ENCODE data around the gene BLOC1S1. TPM values are rescaled to one million over a fixed set of nuclear protein-coding genes. Genes with fewer than 3 reads are reported as not detected.
"Not testable (repeated sequence)": the region's sequence is repeated elsewhere in the genome, so short reads cannot be mapped to it uniquely, and the experiment has no call there.

The BLOC1S1 gene
- total RNA-seq, 1 donor from 2014 or later = 65.3 TPM

GRCh38 chr12:55744340-55745030 is 28.6 kb downstream of the BLOC1S1 start:
- no peak for DNase-seq (ENCODE audit: low read depth in 2 of 2)

- DNase-seq (ENCODE audit: low read depth in 2 of 2) = no peak
Observed at GRCh38 chr12:55745361-55746173, 29.7 kb downstream of the BLOC1S1 start.

- no peak for DNase-seq (ENCODE audit: low read depth in 2 of 2)
Observed at GRCh38 chr12:55746174-55746912, 30.5 kb downstream of the BLOC1S1 start.

GRCh38 chr12:55746913-55747231 is 31.0 kb downstream of the BLOC1S1 start:
- DNase-seq (ENCODE audit: low read depth in 2 of 2) = no peak

- no peak for DNase-seq (ENCODE audit: low read depth in 2 of 2)
Observed at GRCh38 chr12:55748230-55748993, 32.6 kb downstream of the BLOC1S1 start.

- peak in 1 of 2 donors; percentile 15 for DNase-seq (ENCODE audit: low read depth in 2 of 2)
Observed at GRCh38 chr12:55755246-55755645, 39.4 kb downstream of the BLOC1S1 start.

- DNase-seq (ENCODE audit: low read depth in 2 of 2) = no peak
Observed at GRCh38 chr12:55757701-55758100, 41.9 kb downstream of the BLOC1S1 start.

- DNase-seq (ENCODE audit: low read depth in 2 of 2) = not testable (repeated sequence)
Observed at GRCh38 chr12:55758575-55758974, 42.7 kb downstream of the BLOC1S1 start.

GRCh38 chr12:55760663-55761062 is 44.8 kb downstream of the BLOC1S1 start:
- no peak for DNase-seq (ENCODE audit: low read depth in 2 of 2)

- no peak for DNase-seq (ENCODE audit: low read depth in 2 of 2)
Observed at GRCh38 chr12:55762646-55763045, 46.8 kb downstream of the BLOC1S1 start.

- no peak for DNase-seq (ENCODE audit: low read depth in 2 of 2)
Observed at GRCh38 chr12:55765736-55766290, 50.0 kb downstream of the BLOC1S1 start.

GRCh38 chr12:55767156-55767555 is 51.3 kb downstream of the BLOC1S1 start:
- DNase-seq (ENCODE audit: low read depth in 2 of 2) = no peak

Other genes with a start within 250 kb of the BLOC1S1 start
- not detected in 2 replicates for gene OR6C70, start 245.9 kb upstream of the BLOC1S1 start, total RNA-seq
- gene OR6C68, start 223.7 kb upstream of the BLOC1S1 start, total RNA-seq = not detected in 2 replicates
- gene OR6C4, start 166.4 kb upstream of the BLOC1S1 start, total RNA-seq = not detected in 2 replicates
- gene OR2AP1, start 143.6 kb upstream of the BLOC1S1 start, total RNA-seq = not detected in 2 replicates
- gene OR10P1, start 79.2 kb upstream of the BLOC1S1 start, total RNA-seq = not detected in 2 replicates
- under 0.01 and 0.20 TPM in 2 replicates for gene ITGA7, start 8.1 kb upstream of the BLOC1S1 start, total RNA-seq
- 0.40 and 0.65 TPM in 2 replicates for gene RDH5, start 4.3 kb downstream of the BLOC1S1 start, total RNA-seq
- 1,160 and 1,633 TPM in 2 replicates for gene CD63, start 13.0 kb downstream of the BLOC1S1 start, total RNA-seq
- 1.4 and 1.5 TPM in 2 replicates for gene GDF11, start 27.1 kb downstream of the BLOC1S1 start, total RNA-seq
- gene SARNP, start 101.7 kb downstream of the BLOC1S1 start, total RNA-seq = 74.0 and 95.0 TPM in 2 replicates
- gene ORMDL2, start 102.0 kb downstream of the BLOC1S1 start, total RNA-seq = 22.7 and 30.6 TPM in 2 replicates
- gene DNAJC14, start 113.5 kb downstream of the BLOC1S1 start, total RNA-seq = 33.6 and 53.8 TPM in 2 replicates
- gene MMP19, start 126.9 kb downstream of the BLOC1S1 start, total RNA-seq = 0.22 and 0.40 TPM in 2 replicates
- 25.1 and 26.8 TPM in 2 replicates for gene PYM1, start 211.8 kb downstream of the BLOC1S1 start, total RNA-seq
- gene DGKA, start 215.1 kb downstream of the BLOC1S1 start, total RNA-seq = 9.5 and 12.9 TPM in 2 replicates
- 0.20 and 0.22 TPM in 2 replicates for gene PMEL, start 250.0 kb downstream of the BLOC1S1 start, total RNA-seq